ENCODE measurements around the gene NID1.

Gene NID1

DNA sequence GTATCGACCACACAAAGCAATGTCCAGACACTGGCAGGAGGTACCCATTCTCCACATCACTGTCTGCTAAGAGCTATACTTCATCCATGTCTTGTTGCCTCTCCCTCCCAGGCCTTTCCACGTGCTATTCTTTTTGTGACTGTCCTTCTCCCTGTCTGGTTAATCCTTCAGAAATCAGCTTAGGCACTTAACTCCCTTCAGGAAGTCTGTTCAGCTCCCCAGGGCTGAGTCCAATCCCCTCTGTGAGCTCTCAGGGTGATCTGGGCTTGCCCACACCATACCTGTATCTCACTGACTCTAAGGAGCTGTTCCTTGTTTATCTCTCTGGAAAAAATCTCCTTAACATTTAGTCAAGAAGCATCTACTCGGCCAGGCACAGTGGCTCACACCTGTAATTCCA lies 69.4 kb downstream of the NID1 start:
- TF ChIP-seq FOXM1 (IDR thresholded peaks at IDR 0.05; ENCODE audit: borderline replicate concordance, low read depth) (no peak), ZBTB7A (IDR thresholded peaks at IDR 0.05; ENCODE audit: low read depth) (no peak), CEBPB (IDR thresholded peaks at IDR 0.05) (no peak), TCF12 (IDR thresholded peaks at IDR 0.05; ENCODE audit: low read depth) (no peak), EP300 (IDR thresholded peaks at IDR 0.05; ENCODE audit: borderline replicate concordance) (no peak), YY1 (IDR thresholded peaks at IDR 0.05; ENCODE audit: low read depth) (no peak), TEAD4 (IDR thresholded peaks at IDR 0.05) (no peak), CREB1 (IDR thresholded peaks at IDR 0.05; ENCODE audit: low read depth) (no peak), NFIC (IDR thresholded peaks at IDR 0.05) (no peak), EGR1 (IDR thresholded peaks at IDR 0.05) (no peak)
- TF ChIP-seq, protein P1, sequence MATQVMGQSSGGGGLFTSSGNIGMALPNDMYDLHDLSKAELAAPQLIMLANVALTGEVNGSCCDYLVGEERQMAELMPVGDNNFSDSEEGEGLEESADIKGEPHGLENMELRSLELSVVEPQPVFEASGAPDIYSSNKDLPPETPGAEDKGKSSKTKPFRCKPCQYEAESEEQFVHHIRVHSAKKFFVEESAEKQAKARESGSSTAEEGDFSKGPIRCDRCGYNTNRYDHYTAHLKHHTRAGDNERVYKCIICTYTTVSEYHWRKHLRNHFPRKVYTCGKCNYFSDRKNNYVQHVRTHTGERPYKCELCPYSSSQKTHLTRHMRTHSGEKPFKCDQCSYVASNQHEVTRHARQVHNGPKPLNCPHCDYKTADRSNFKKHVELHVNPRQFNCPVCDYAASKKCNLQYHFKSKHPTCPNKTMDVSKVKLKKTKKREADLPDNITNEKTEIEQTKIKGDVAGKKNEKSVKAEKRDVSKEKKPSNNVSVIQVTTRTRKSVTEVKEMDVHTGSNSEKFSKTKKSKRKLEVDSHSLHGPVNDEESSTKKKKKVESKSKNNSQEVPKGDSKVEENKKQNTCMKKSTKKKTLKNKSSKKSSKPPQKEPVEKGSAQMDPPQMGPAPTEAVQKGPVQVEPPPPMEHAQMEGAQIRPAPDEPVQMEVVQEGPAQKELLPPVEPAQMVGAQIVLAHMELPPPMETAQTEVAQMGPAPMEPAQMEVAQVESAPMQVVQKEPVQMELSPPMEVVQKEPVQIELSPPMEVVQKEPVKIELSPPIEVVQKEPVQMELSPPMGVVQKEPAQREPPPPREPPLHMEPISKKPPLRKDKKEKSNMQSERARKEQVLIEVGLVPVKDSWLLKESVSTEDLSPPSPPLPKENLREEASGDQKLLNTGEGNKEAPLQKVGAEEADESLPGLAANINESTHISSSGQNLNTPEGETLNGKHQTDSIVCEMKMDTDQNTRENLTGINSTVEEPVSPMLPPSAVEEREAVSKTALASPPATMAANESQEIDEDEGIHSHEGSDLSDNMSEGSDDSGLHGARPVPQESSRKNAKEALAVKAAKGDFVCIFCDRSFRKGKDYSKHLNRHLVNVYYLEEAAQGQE (IDR thresholded peaks at IDR 0.05; ENCODE audit: low read depth), result no peak

DNA sequence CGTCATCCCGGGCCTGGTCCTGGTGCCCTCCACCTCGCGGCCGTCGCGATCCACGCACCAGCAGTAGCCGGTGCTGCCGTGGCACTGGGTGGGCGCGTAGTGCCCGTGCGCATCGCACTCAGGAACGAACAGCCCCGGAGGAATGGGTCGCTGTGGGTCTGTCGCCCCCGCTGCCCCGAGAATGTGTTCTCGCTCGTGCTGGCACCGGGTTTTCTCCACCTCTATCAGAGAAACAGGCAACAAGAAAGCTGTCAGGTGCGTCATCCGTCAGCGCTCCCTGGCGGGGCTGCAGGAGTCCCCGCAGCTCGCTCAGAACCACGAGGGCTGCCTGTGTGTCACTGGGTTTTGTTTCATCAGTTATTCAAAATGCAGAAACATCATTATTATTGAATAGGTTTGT lies 71.2 kb downstream of the NID1 start:
- TF ChIP-seq FOXM1 (IDR thresholded peaks at IDR 0.05; ENCODE audit: borderline replicate concordance, low read depth) (no peak), TCF12 (IDR thresholded peaks at IDR 0.05; ENCODE audit: low read depth) (no peak)
- TF ChIP-seq, protein P1 (IDR thresholded peaks at IDR 0.05; ENCODE audit: low read depth), result no peak

DNA sequence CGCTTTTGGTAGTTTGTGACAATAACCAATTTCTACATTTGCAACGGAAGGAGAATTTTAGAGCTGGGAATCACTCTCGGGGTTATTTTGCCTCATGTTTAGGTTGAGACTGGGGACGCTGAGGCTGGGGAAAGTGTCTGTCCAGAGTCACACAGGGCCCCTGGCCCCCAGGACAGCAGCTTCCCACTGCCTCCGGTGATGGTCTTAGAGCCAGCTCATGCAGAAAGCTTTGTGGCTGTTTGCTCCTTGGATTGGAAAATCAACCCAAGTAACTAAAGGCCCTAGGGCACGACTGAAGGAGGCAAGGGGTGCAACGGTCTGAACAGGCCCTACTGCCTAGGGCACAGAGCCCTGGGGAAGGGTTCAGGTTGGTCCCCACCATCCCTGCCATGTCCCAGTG lies 72.0 kb downstream of the NID1 start:
- TF ChIP-seq YY1 (IDR thresholded peaks at IDR 0.05; ENCODE audit: low read depth) (no peak), TCF12 (IDR thresholded peaks at IDR 0.05; ENCODE audit: low read depth) (no peak), EGR1 (IDR thresholded peaks at IDR 0.05) (no peak), FOXM1 (IDR thresholded peaks at IDR 0.05; ENCODE audit: borderline replicate concordance, low read depth) (no peak), CREB1 (IDR thresholded peaks at IDR 0.05; ENCODE audit: low read depth) (no peak), RAD21 (IDR thresholded peaks at IDR 0.05; ENCODE audit: low read depth) (no peak)

DNA sequence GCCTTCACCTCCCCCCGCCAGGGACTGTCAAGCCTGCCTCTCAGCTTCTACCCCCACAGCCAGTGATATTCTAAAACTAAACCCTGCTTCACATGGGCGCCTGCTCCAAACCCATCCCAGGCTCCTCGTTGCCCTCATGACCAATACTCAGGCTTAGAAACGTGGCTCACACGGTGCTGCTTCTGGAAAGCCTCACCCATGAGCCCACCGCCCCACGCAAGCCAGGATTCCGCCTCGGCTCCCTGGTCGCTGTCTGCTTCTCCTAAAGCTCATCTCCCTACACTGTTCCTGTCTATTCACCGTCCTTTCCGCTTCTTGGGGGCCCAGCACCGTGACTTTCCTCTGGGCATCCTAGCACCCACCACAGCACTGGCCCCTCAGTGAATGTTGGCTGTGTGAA lies 72.5 kb downstream of the NID1 start:
- no peak for TF ChIP-seq YY1 (IDR thresholded peaks at IDR 0.05; ENCODE audit: low read depth)
- no peak for TF ChIP-seq RAD21 (IDR thresholded peaks at IDR 0.05; ENCODE audit: low read depth)
- TF ChIP-seq NFIC (IDR thresholded peaks at IDR 0.05), result no peak
- TF ChIP-seq, protein P2, sequence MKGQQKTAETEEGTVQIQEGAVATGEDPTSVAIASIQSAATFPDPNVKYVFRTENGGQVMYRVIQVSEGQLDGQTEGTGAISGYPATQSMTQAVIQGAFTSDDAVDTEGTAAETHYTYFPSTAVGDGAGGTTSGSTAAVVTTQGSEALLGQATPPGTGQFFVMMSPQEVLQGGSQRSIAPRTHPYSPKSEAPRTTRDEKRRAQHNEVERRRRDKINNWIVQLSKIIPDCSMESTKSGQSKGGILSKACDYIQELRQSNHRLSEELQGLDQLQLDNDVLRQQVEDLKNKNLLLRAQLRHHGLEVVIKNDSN (IDR thresholded peaks at IDR 0.05), result no peak
- no peak for TF ChIP-seq EGR1 (IDR thresholded peaks at IDR 0.05)
- TF ChIP-seq CEBPB (IDR thresholded peaks at IDR 0.05), result no peak
- no peak for TF ChIP-seq TAF1 (IDR thresholded peaks at IDR 0.05; ENCODE audit: low read depth)
- TF ChIP-seq TEAD4 (IDR thresholded peaks at IDR 0.05), result no peak

DNA sequence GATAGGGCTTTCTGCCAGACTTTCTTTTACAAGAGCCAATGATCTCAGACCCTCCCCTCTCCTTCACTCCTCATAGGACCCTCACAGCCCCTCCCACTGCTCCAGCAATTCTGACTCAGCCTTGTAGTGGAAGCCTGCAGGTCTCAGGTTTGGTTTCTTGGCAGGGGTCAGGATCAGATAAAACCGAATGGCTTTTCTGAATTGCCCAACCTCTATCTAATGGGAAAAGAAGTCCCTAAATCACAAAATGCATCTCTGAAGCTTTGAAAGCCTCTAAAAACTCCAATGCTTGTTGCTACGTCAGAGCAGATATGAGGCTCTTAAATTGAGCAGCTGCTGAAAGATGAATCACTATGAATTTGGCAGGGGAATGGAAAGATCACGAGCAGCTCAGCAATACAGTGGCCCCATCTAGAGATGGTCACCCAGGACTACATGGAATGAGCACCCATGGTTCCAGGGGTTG lies 74.5 kb downstream of the NID1 start:
- no peak for TF ChIP-seq FOXM1 (IDR thresholded peaks at IDR 0.05; ENCODE audit: borderline replicate concordance, low read depth)
- TF ChIP-seq, protein P1 (IDR thresholded peaks at IDR 0.05; ENCODE audit: low read depth), result no peak
- TF ChIP-seq YY1 (IDR thresholded peaks at IDR 0.05; ENCODE audit: low read depth), result no peak
- TF ChIP-seq, protein P2 (IDR thresholded peaks at IDR 0.05), result no peak
- TF ChIP-seq RAD21 (IDR thresholded peaks at IDR 0.05; ENCODE audit: low read depth), result no peak
- TF ChIP-seq TCF12 (IDR thresholded peaks at IDR 0.05; ENCODE audit: low read depth), result no peak
- no peak for TF ChIP-seq TAF1 (IDR thresholded peaks at IDR 0.05; ENCODE audit: low read depth)
- TF ChIP-seq TEAD4 (IDR thresholded peaks at IDR 0.05), result no peak
- no peak for TF ChIP-seq CREB1 (IDR thresholded peaks at IDR 0.05; ENCODE audit: low read depth)
- no peak for TF ChIP-seq ZBTB7A (IDR thresholded peaks at IDR 0.05; ENCODE audit: low read depth)
- no peak for TF ChIP-seq NFIC (IDR thresholded peaks at IDR 0.05)
- TF ChIP-seq CEBPB (IDR thresholded peaks at IDR 0.05), result no peak
- TF ChIP-seq, protein P3, sequence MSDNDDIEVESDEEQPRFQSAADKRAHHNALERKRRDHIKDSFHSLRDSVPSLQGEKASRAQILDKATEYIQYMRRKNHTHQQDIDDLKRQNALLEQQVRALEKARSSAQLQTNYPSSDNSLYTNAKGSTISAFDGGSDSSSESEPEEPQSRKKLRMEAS (IDR thresholded peaks at IDR 0.05), result no peak
- TF ChIP-seq EGR1 (IDR thresholded peaks at IDR 0.05), result no peak
